Testis (tissue), 3 donors: ENCODE measurements around the gene CSN1S1. TPM values are rescaled to one million over a fixed set of nuclear protein-coding genes. Genes with fewer than 3 reads are reported as not detected.
"Not testable (repeated sequence)": the region's sequence is repeated elsewhere in the genome, so short reads cannot be mapped to it uniquely, and the experiment has no call there.

Source experiments
- DNase-seq: peaks from one replicate; pipeline ENCODE4 v3.0.0-alpha.2; 2019
- H3K27ac ChIP-seq, 2 donors: fragments of 200-600 bp; sonication (generic); one replicate each; pipeline ENCODE4 v1.5.1; 2019
- H3K27me3 ChIP-seq: fragments of 200-600 bp; sonication (generic); one replicate; pipeline ENCODE4 v1.5.1; 2019
- H3K36me3 ChIP-seq: fragments of 200-600 bp; sonication (generic); one replicate; pipeline ENCODE4 v1.5.1; 2017; ENCODE audit warnings: low read depth; ENCODE audit errors: missing control alignments
- H3K4me1 ChIP-seq: fragments of 200-600 bp; sonication (generic); one replicate; pipeline ENCODE4 v1.5.1; 2019
- H3K4me3 ChIP-seq, 2 donors: fragments of 200-600 bp; sonication (generic); one replicate each; pipeline ENCODE4 v1.5.1; 2017 to 2019
- H3K9me3 ChIP-seq: fragments of 200-600 bp; sonication (generic); one replicate; pipeline ENCODE4 v1.5.1; 2017
- CTCF ChIP-seq, 3 experiments: fragments of 450-650 bp in 2 of 3; fragments of 200-600 bp in 1 of 3; sonication (generic) in 1 of 3; IDR thresholded peaks; one replicate each; pipeline ENCODE4 v1.5.1; 2016 to 2019; ENCODE audit warnings: antibody characterized with exemption in 3 of 3, mild to moderate bottlenecking in 2 of 3, moderate library complexity in 1 of 3
- POLR2A ChIP-seq: fragments of 450-650 bp; IDR thresholded peaks from one replicate; pipeline ENCODE4 v1.6.1; 2017; ENCODE audit warnings: antibody characterized with exemption, mild to moderate bottlenecking, moderate library complexity
- WGBS, 2 donors: methylation state at CpG; one replicate each; pipeline ENCODE4 v1.1.5; 2018; 5-methylcytosine and 5-hydroxymethylcytosine counted together
- intact Hi-C: fragments of 100-400 bp; cut with DNase I; formaldehyde crosslinking; loops from one replicate; pipeline ENCODE4 v1.15.1; 2023; ENCODE audit warnings: low total_unique reads
- polyA plus RNA-seq: library from polyadenylated mRNA; stranded (reverse); fragments of 350-450 nt; fragmentation: Illumina TruSeq; extraction: RNeasy Lipid Tissue Mini Kit (QIAGEN cat#74804); gene quantifications from one replicate; pipeline ENCODE4 v1.2.3, GENCODE V29; 2014; ENCODE audit warnings: low read depth, low replicate concordance; ENCODE audit not compliant: insufficient read depth
- total RNA-seq, 2 donors: library from RNA; depleted of rRNA; stranded (reverse); fragments of >200 nt; gene quantifications; one replicate each; pipeline ENCODE4 v1.2.3, GENCODE V29; 2016

The CSN1S1 gene
- total and polyA plus RNA-seq, 3 donors from 2014 or later, result 0.45 to 0.56 TPM; not detected in 1

- TF ChIP-seq CTCF (IDR thresholded peaks at IDR 0.05), result no peak
- no peak for TF ChIP-seq POLR2A
- H3K4me1 ChIP-seq, result no peaks in the 10 kb centered on the region
- 55 to 58% methylated on average over 4 of the region's 4 CpGs for WGBS, 2 donors
- intact Hi-C loops, result no loop called here
- H3K27ac ChIP-seq, result no peak overlapping the region
- no peaks in the 10 kb centered on the region for H3K27me3 ChIP-seq
- H3K36me3 ChIP-seq, result no peaks in the 10 kb centered on the region
- no peaks in the 10 kb centered on the region for H3K9me3 ChIP-seq
- no peak for DNase-seq
- H3K4me3 ChIP-seq, result no peak overlapping the region
These were observed 10.0 kb upstream of the CSN1S1 start for GRCh38 chr4:69920874-69921273.

DNA sequence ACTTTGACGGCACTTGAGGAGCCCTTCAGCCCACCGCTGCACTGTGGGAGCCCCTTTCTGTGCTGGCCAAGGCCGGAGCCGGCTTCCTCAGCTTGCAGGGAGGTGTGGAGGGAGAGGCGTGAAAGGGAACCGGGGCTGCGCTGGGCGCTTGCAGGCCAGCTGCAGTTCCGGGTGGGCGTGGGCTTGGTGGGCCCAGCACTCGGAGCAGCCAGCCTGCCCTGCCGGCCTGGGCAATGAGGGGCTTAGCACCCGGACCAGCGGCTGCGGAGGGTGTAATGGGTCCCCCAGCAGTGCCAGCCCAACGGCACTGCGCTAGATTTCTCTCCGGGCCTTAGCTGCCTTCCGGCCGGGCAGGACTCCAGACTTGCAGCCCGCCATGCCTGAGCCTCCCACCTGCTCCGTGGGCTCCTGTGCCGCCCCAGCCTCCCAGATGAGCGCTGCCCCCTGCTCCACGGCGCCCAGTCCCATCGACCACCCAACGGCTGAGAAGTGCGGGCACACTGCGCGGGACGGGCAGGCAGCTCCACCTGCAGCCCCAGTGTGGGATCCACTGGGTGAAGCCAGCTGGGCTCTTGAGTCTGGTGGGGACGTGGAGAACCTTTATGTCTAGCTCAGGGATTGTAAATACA, 7.0 kb upstream of the CSN1S1 start:
- H3K9me3 ChIP-seq, H3K27me3 ChIP-seq, intact Hi-C loops, H3K4me1 ChIP-seq, H3K36me3 ChIP-seq, H3K27ac ChIP-seq: not testable (repeated sequence)
- H3K4me3 ChIP-seq, result peak overlapping the region; percentile 29 to 48
- DNase-seq, result peak; percentile 16
- WGBS, 2 donors, result 51 to 76% methylated on average over 2 to 23 of the region's 33 CpGs

DNA sequence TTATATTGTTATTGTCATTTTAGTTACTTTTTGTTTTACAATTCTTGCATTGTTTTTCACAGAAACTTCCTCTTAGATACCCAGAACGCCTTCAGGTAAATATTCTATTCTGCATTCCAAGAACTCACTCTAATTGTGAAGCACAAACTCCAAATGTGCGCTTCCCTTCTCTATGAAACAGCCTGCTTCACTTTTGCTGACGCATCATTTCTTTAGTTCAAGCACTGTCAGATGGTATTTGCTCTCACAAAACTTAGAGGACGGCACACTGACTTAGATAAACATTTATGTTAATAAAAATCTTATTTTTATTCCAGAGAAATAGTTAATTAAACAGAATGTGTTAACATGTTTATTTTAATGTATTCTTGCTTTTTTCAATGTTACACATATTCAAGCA, 3.3 kb downstream of the CSN1S1 start:
- Histone ChIP-seq H3K36me3 (no peaks in the 10 kb centered on the region), H3K9me3 (no peaks in the 10 kb centered on the region), H3K27ac (no peak overlapping the region), H3K4me3 (no peak overlapping the region), H3K4me1 (no peaks in the 10 kb centered on the region), H3K27me3 (no peaks in the 10 kb centered on the region)
- intact Hi-C loops, result no loop called here
- WGBS, 2 donors, result 82 to 84% methylated on average over 4 of the region's 4 CpGs
- DNase-seq, result no peak
- no peak for TF ChIP-seq POLR2A
- TF ChIP-seq CTCF (IDR thresholded peaks at IDR 0.05), result no peak

GRCh38 chr4:69936566-69936965, 5.7 kb downstream of the CSN1S1 start:
- no peak for DNase-seq
- H3K36me3 ChIP-seq, result no peaks in the 10 kb centered on the region
- no peaks in the 10 kb centered on the region for H3K9me3 ChIP-seq
- TF ChIP-seq CTCF (IDR thresholded peaks at IDR 0.05) (no peak), POLR2A (no peak)
- intact Hi-C loops, result no loop called here
- H3K27ac ChIP-seq, result no peak overlapping the region
- H3K4me3 ChIP-seq, result no peak overlapping the region
- no peaks in the 10 kb centered on the region for H3K4me1 ChIP-seq
- H3K27me3 ChIP-seq, result no peaks in the 10 kb centered on the region

DNA sequence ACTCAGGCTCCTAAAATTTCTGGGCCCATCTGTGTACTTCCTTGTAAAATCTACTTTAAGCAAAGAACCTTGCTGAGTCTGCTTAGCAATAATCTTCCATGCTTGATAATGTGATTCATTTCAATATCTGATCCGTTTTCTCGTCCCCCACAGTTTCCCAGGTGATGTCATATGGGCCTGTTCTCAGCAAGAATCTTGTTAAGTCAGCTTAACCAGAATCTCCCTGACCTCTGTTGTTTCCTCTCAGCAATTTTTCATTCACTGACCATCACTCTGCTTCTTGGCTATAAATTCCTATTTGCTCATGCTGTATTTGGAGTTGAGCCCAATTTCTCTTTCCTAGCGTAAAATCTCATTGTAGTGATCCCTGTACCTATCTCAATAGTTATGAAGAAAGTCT, 20.7 kb downstream of the CSN1S1 start:
- TF ChIP-seq CTCF (IDR thresholded peaks at IDR 0.05) (no peak), POLR2A (no peak)

More for the DNA sequence above, 20.7 kb downstream of the CSN1S1 start:
- no peak for DNase-seq
- H3K27me3 ChIP-seq, result no peaks in the 10 kb centered on the region
- intact Hi-C loops, result no loop called here
- H3K4me3 ChIP-seq, result no peak overlapping the region
- H3K27ac ChIP-seq, result no peak overlapping the region
- no peaks in the 10 kb centered on the region for H3K4me1 ChIP-seq
- 87 to 90% methylated on average over 3 of the region's 3 CpGs for WGBS, 2 donors
- H3K9me3 ChIP-seq, result no peaks in the 10 kb centered on the region
- no peaks in the 10 kb centered on the region for H3K36me3 ChIP-seq
